ENCODE data around the gene KIAA0753. TPM values are rescaled to one million over a fixed set of nuclear protein-coding genes. Genes with fewer than 3 reads are reported as not detected.

KIAA0753 gene
- polyA plus RNA-seq, 1 of the 3 experiments (the other 2 are of a cell fraction) = 7.2 TPM

DNA sequence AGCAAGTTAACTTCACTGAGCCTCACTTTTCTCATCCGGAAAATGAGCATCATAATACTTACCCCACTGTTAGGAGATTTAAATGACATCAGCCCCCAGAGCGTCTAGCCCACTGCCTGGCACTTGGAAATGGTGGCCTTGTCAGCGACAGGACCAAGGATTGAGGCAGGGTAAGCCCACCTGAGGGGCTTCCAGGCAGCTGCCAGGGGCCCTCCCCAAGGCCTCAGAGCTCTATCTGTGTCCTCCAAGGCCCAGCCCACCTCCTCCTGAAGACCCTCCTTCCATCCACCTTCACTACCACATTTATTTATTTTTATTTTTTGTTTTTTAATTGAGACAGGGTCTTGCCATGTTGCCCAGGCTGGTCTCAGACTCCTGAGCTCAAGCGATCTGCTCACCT lies 97.9 kb downstream of the KIAA0753 start:
- Histone ChIP-seq H3K4me1 (ENCODE audit: control insufficient read depth in 1 of 2, insufficient read depth in 2 of 2, low read depth in 1 of 2, low read length in 1 of 2) (no peaks in the 10 kb centered on the region), H3K36me3 (replicated peaks in 1 of 2; ENCODE audit: control insufficient read depth in 1 of 2, insufficient read depth in 2 of 2, low read length in 1 of 2) (peaks cover 0 to 3% of the 10 kb centered on the region in 2 experiments), H3K4me2 (no peak overlapping the region), H3K27me3 (ENCODE audit: insufficient read depth) (no peaks in the 10 kb centered on the region), H3K9ac (no peak overlapping the region), H3K27ac (ENCODE audit: low read depth in 2 of 2, low read length in 1 of 2) (no peak overlapping the region), H3F3A (replicated peaks; ENCODE audit: insufficient read depth) (no peaks in the 10 kb centered on the region), H3K4me3 (ENCODE audit: low read depth in 2 of 2, low read length in 1 of 2) (no peak overlapping the region), H2AFZ (ENCODE audit: low read depth) (no peak overlapping the region), H3K79me2 (ENCODE audit: insufficient read depth) (no peaks in the 10 kb centered on the region), H3K9me3 (no peaks in the 10 kb centered on the region), H4K20me1 (ENCODE audit: insufficient read depth) (no peaks in the 10 kb centered on the region), H3K9me2 (no peaks in the 10 kb centered on the region)
- TF ChIP-seq ELF1 (IDR thresholded peaks at IDR 0.05) (no peak), FOXM1 (IDR thresholded peaks at IDR 0.05; ENCODE audit: low read depth) (no peak), MEF2A (IDR thresholded peaks at IDR 0.05; ENCODE audit: borderline replicate concordance, low read depth) (no peak), RXRA (IDR thresholded peaks at IDR 0.05; ENCODE audit: borderline replicate concordance, low read depth) (no peak)
- TF ChIP-seq, protein P1, sequence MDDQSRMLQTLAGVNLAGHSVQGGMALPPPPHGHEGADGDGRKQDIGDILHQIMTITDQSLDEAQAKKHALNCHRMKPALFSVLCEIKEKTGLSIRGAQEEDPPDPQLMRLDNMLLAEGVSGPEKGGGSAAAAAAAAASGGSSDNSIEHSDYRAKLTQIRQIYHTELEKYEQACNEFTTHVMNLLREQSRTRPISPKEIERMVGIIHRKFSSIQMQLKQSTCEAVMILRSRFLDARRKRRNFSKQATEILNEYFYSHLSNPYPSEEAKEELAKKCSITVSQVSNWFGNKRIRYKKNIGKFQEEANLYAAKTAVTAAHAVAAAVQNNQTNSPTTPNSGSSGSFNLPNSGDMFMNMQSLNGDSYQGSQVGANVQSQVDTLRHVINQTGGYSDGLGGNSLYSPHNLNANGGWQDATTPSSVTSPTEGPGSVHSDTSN (IDR thresholded peaks at IDR 0.05) = no peak
- ChIA-PET CTCF (no interaction called here), POLR2A (no interaction called here)
- DNase-seq = no peak
- 63% methylated on average over 2 of the region's 4 CpGs for WGBS (ENCODE audit: low lambda C conversion rate)

DNA sequence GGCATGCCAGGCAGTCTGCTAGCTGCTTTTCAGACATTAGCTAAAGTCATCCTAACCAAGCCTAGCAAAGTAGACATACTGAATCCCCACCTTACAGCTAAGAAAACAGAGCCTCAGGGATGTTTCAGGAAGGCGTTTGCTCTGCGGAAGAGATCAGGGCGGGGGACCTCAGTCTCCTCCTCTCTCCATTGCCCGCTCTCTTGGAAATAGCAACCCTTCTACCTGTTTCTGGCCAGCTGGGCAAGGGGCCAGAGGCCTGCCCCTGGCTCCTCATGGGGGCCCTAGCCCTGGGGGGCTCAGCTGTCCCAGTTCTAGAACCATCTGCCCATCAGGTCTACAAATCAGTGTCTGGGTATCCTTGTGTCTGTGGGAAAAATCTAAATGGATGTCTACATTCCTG lies 98.6 kb downstream of the KIAA0753 start:
- TF ChIP-seq TEAD4 (IDR thresholded peaks at IDR 0.05; ENCODE audit: borderline replicate concordance, insufficient read depth) = no peak
- no peak for TF ChIP-seq CHD2 (IDR thresholded peaks at IDR 0.05; ENCODE audit: low read length, partially characterized antibody)
- no peak for TF ChIP-seq POLR2AphosphoS5 (IDR thresholded peaks at IDR 0.05; ENCODE audit: low read depth, low read length)
- TF ChIP-seq, protein P2, sequence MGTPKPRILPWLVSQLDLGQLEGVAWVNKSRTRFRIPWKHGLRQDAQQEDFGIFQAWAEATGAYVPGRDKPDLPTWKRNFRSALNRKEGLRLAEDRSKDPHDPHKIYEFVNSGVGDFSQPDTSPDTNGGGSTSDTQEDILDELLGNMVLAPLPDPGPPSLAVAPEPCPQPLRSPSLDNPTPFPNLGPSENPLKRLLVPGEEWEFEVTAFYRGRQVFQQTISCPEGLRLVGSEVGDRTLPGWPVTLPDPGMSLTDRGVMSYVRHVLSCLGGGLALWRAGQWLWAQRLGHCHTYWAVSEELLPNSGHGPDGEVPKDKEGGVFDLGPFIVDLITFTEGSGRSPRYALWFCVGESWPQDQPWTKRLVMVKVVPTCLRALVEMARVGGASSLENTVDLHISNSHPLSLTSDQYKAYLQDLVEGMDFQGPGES (IDR thresholded peaks at IDR 0.05; ENCODE audit: low read depth, low read length) = no peak
- TF ChIP-seq, protein P1 (IDR thresholded peaks at IDR 0.05) = no peak
- no peak for TF ChIP-seq TAF1 (IDR thresholded peaks at IDR 0.05; ENCODE audit: borderline replicate concordance, low read depth, low read length)
- TF ChIP-seq, protein P3, sequence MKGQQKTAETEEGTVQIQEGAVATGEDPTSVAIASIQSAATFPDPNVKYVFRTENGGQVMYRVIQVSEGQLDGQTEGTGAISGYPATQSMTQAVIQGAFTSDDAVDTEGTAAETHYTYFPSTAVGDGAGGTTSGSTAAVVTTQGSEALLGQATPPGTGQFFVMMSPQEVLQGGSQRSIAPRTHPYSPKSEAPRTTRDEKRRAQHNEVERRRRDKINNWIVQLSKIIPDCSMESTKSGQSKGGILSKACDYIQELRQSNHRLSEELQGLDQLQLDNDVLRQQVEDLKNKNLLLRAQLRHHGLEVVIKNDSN (IDR thresholded peaks at IDR 0.05; ENCODE audit: borderline replicate concordance, low read depth) = no peak
- TF ChIP-seq GABPA (IDR thresholded peaks at IDR 0.05; ENCODE audit: low read depth) = no peak
- no peak for TF ChIP-seq MEF2A (IDR thresholded peaks at IDR 0.05; ENCODE audit: borderline replicate concordance, low read depth)
- Histone ChIP-seq H3K79me2 (ENCODE audit: insufficient read depth) (no peaks in the 10 kb centered on the region), H3K9ac (no peak overlapping the region), H3F3A (replicated peaks; ENCODE audit: insufficient read depth) (no peaks in the 10 kb centered on the region), H3K36me3 (replicated peaks in 1 of 2; ENCODE audit: control insufficient read depth in 1 of 2, insufficient read depth in 2 of 2, low read length in 1 of 2) (peaks cover 0 to 3% of the 10 kb centered on the region in 2 experiments), H3K9me2 (no peaks in the 10 kb centered on the region), H2AFZ (ENCODE audit: low read depth) (no peak overlapping the region), H3K4me1 (ENCODE audit: control insufficient read depth in 1 of 2, insufficient read depth in 2 of 2, low read depth in 1 of 2, low read length in 1 of 2) (no peaks in the 10 kb centered on the region), H3K27ac (ENCODE audit: low read depth in 2 of 2, low read length in 1 of 2) (no peak overlapping the region), H3K4me3 (ENCODE audit: low read depth in 2 of 2, low read length in 1 of 2) (no peak overlapping the region), H3K9me3 (no peaks in the 10 kb centered on the region), H3K4me2 (no peak overlapping the region), H3K27me3 (ENCODE audit: insufficient read depth) (no peaks in the 10 kb centered on the region), H4K20me1 (ENCODE audit: insufficient read depth) (no peaks in the 10 kb centered on the region)
- POLR2A ChIA-PET = no interaction called here
- DNase-seq = no peak
- WGBS (ENCODE audit: low lambda C conversion rate) = 100% methylated on average over 4 of the region's 4 CpGs
- CTCF ChIA-PET = no interaction called here

Measured in SK-N-SH (cell line).